GM18505 (cell line): ENCODE results near the gene PARD3B.

Experiments used
- ATAC-seq: cut with Tn5 transposase; IDR thresholded peaks from one replicate; pipeline ENCODE4 v1.9.1; 2021; ENCODE audit not compliant: unreplicated experiment
- POLR2A ChIP-seq: IDR thresholded peaks from 4 replicates; pipeline ENCODE4 v1.6.1; 2011; ENCODE audit warnings: borderline replicate concordance; ENCODE audit not compliant: insufficient read depth, insufficient read length; ENCODE audit errors: extremely low read depth

The PARD3B gene

DNA sequence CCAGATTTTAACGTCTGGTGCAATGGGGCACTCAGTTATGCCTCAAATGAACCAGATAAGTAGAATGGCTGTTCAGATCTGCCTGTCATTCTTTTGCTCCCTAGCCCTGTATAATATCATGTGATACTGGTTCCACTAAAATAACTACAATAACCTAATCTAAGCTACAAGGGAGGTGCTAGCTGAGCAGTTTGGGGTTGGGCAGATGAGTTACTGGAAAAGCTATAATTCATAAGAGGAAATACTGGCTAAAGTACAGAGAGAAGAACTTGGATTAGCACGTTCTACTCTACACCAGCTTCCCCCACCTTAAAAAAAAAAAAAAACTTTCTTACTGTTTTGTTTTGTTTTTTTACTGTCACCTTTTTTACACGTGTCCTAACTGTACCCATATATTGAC lies 953.7 kb downstream of the PARD3B start:
- no peak for TF ChIP-seq POLR2A
- no peak for ATAC-seq

DNA sequence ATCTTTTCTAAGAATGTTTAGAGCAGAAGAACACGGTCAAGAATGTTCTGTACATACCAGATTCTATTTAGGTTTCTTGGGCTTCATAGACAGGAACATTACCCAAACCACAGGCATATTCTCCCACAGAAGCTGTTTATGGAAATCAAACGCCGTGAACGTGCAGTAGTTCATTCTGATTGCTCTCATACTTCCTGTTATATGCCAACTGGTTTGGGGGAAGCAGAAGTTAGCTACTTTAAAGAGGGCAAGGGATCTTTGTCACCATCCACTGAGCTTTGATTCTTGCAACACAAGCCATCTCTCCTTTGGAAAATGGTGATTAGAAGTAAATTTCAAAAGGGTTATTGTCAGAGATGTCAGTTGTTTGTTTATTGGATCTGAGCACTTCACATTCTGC lies 954.8 kb downstream of the PARD3B start:
- ATAC-seq: no peak
- TF ChIP-seq POLR2A: no peak

DNA sequence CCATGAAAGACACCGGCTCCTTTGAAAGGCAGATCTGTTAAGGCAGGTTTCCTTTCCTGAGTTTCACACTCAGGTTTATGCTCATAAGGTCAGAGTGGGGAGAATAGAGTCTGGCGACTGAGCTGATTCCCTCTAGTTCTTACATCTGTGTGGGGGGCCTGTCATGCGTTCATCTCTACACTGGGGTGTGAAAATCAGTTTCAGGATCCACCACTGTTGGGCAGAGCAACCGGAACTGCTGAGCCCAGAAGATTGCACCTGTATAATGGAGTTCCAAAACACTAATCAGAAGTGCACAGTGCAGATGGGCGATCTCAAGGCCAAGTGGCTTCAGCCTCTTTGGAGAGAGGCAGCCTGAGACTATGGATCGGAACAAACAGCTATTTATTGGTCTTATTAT lies 955.7 kb downstream of the PARD3B start:
- no peak for ATAC-seq
- TF ChIP-seq POLR2A: no peak

DNA sequence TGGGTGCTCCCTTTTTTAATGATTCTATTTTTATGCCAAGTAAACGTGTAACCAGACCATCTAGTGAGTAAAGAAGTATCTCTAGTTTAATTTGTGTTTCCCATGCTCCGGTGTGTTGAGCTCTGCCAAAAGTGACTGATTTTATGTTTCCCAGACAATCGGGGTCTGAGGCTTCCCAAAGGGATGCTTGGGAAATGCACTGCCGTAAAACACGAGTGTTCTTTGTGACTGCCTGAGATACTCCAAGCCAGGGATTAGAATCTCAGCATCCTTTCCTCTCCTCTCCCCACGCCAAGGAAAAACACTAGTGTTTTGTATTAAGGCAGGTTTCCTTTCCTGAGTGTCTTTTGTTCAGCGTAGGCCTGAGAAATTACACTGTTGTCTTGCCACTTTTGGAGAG lies 956.6 kb downstream of the PARD3B start:
- no peak for ATAC-seq
- no peak for TF ChIP-seq POLR2A

DNA sequence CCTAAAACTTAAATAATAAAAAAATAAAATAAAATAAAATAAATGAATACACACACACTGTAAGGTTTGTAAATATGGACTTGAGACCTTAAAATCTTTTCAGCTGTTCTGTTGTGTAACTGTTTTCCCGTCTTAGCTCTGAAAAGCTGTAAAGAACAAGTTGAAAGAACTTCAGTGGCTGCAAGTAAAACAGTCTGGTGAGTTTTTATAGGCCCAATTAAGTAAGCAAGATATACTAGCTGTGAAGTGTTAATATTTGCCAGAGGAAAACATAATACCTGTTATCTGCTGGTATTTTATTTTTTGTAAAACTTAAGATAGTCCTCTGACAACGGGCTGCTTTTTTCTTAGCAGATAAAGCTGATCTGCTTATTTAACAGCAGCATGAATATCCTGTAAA lies 960.1 kb downstream of the PARD3B start:
- TF ChIP-seq POLR2A: no peak
- ATAC-seq: no peak

DNA sequence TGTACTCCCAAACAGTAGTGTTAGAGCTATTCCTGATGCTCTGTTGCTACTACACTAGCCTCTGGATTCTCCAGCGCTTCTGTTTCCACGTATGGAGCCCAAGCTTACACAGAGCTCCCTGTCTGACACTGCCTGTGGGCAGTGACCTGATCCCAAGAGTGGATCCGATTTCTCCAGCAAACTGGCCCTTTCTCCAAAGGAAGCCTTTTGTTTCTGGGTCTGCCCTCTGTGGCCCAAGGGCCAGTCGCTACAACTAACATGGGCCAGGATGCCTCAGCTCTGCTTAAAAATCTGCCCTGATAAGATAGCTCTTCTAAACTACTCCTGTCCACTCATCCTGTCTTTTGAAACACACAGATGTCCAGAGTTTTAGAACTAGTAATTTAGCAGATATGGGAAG lies 964.4 kb downstream of the PARD3B start:
- ATAC-seq: no peak
- no peak for TF ChIP-seq POLR2A

DNA sequence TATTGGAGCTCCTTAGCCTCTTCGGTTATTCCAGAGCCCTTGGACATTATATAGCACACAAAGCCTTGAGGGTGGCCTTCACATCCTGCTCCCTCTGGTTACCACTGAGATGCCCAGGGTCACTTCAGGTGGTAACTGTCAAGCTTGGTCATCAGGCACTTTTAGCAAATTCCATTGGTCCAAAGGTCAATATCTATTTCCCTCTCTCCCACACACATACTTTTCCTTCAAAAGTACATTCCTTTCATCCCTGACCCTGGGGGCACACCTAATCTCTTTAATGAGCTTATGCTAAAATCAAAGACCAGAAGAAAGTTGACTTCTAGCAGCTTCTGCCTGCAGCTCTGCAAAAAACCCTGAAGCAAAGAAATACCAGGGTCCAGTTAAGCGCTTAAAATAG lies 965.1 kb downstream of the PARD3B start:
- ATAC-seq: no peak
- TF ChIP-seq POLR2A: no peak

DNA sequence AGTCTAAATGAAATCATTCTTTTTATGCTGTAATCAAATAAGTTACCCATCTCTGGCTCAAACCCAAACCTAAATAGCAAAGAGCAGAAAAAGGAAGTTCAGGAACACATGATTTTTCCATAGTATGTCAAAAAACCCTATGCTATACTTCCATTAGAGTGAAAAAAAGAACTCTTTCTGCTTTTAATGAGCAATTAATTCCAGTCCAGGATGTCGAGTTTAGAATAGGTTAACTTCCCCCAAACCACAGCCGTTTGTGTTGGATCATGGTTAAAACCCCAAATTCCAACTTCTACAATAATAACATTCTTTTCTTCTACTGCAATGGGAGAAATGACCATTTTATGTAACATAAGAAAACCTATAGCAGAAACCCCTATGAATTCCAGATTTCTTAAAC lies 965.9 kb downstream of the PARD3B start:
- no peak for TF ChIP-seq POLR2A
- ATAC-seq: no peak

DNA sequence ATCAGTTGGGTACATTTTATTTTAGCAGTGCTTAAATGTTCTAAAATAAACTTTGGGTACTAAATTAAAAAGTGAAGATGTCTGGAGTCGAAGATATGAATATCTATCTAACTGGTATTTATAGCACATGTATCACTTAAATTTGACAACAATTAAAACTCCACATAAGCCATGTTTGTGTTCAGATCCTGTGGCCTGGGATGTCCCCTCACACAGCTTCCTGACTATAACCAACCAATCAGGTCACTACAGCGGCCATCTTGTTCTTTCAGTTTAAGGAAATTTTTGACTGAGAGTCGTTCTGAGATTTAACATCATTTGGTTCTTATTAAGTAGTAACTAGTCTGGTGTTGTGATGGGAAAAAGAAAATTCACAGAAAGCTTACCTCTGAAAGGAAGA lies 966.4 kb downstream of the PARD3B start:
- ATAC-seq: no peak
- no peak for TF ChIP-seq POLR2A

DNA sequence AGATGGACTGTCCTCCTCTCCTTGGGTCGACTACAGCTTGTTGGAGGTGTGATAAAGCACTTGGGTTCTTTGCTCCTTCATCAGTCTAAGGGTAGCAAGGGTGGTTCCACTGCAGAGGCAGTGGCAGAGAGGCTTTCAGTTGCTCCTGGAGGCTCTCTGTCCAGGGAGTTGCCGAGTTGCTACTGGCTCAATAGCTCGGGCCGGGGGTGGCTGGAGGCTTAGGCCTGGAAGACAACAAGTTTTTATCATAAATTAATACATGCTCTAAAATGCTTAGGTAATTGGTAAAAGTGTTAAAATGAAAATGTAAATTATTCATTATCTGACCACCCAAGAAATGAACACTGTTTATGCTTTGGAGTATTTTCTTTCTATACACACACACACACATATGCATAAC lies 975.0 kb downstream of the PARD3B start:
- ATAC-seq: no peak
- TF ChIP-seq POLR2A: no peak

DNA sequence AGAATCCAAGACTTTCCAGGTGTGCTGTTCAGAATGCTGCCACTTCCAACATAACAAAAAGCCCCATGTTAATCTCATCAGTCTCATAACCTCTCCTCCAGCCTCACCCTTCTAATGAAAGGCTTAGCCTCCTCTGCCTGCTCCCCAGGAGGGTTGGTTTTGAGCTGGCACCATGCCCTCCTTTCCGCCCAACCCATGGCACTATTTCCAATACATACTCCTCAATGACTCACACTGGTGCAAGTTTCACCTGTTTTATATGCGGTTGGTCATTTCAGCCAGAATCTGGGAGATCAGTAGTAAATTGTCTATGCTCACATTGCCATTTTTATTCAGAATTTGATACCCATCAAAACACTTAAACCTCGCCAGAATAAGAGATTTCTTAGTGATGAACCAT lies 979.4 kb downstream of the PARD3B start:
- ATAC-seq: no peak
- TF ChIP-seq POLR2A: no peak

DNA sequence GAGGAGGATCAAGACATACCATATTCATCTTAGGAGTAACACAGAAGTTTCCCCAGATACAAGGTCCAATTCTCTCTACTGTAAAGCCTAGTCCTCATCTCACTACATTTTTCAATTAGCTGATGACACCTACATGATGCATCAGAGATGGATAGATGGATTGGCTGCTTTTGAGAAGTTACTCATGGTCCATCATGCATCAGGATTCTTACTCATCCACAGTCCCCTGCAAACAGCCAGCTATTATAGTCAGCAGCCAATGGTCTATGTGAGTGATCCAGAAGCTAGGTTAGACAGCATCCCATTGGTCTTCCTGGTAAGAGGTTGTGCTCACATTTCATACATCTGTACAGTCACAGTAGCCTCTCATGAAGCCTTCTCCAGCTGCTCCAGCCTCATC lies 982.5 kb downstream of the PARD3B start:
- no peak for ATAC-seq
- TF ChIP-seq POLR2A: no peak

DNA sequence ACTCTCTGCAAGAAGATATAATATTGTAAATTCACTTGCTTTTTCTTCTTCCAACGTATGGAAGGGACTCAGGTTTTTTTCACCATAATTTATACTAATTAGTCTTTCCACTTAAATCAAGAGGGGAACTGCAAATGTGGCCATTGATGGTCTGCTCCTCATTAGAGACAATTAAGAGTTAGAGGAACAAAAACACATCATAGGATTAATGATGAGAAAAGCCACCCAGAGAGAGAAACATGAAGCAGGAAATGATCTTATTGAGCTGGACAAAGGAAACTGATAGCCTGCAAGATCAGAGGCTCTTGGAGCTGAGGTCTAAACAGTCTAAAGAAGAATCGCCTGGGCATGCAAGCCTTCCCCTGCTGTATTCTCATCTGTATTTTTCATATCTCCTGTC lies 985.8 kb downstream of the PARD3B start:
- ATAC-seq: no peak

DNA sequence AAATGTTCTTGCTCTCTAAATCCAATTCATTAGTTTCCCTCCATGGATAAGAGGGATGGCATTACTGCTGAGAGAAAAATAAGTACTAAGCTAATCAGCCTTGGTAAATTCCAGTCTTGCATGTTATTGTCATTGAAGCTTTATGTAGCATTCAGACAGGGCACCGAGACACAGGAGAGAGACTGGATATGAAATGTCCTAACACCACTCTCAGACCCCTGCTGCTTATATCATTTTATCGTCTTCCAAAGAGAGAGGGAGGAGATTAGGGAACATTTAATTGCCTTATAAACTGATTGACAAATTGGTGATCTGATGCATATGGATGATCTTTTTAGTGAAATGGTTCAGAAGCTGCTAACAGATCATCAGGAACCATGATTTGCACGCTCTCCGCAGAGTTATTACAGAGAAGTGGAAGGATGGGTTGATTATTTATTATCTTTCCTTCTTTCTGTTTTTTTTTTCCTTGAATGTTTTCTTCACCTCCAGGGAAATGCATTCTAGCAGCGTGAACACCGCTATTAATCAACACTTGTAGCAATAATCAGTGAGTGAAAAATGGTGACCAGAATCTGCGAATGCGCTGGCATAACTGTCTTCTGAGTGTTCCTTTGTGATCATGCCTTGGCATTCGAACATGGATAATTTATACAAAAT lies 986.3 kb downstream of the PARD3B start:
- no peak for ATAC-seq

More for the DNA sequence above, 985.8 kb downstream of the PARD3B start:
- no peak for TF ChIP-seq POLR2A

DNA sequence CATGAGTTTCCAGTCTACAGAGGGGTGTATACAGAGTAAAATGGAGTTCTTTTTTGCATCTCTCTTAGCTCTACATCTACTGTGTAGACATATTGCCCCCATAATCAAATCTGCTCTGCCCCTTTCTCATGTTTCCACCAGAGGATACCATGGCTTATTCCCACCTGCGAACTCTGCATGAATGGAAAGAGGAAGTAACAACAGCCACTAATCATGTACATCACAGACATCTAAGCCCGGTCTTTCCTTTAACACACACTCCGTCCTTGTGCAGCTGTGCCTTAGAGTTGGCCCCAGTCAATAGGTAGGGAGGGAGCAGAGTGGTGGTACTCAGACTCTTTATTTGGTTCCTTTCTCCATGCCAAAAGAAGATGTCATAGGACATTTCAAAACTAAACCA lies 989.7 kb downstream of the PARD3B start:
- ATAC-seq: no peak

More for the DNA sequence above, 986.3 kb downstream of the PARD3B start:
- TF ChIP-seq POLR2A: no peak

More for the DNA sequence above, 989.7 kb downstream of the PARD3B start:
- no peak for TF ChIP-seq POLR2A
